Smooth muscle cell (in vitro differentiated cells): ENCODE data around the gene LDLRAD3. TPM values are rescaled to one million over a fixed set of nuclear protein-coding genes. Genes with fewer than 3 reads are reported as not detected.
A peak's percentile ranks its signal among the peaks of the same experiment; 100 is the strongest.

Experiments used
- DNase-seq: peaks from one replicate; lab custom pipeline; 2025; ENCODE audit not compliant: unreplicated experiment; lab: John Stamatoyannopoulos, UW
- H2AFZ ChIP-seq: fragments of 200-600 bp; sonication (generic); 2 replicates; pipeline ENCODE4 v1.6.0; 2016; ENCODE audit warnings: antibody characterized with exemption, low read depth, mild to moderate bottlenecking
- H3F3A ChIP-seq: fragments of 200-600 bp; sonication (generic); 2 replicates; pipeline ENCODE4 v1.6.0; 2017; ENCODE audit warnings: antibody characterized with exemption, low read depth
- H3K27ac ChIP-seq: fragments of 200-600 bp; sonication (generic); 2 replicates; pipeline ENCODE4 v1.5.1; 2016; ENCODE audit warnings: low read depth, mild to moderate bottlenecking
- H3K27me3 ChIP-seq: fragments of 200-600 bp; sonication (generic); 2 replicates; pipeline ENCODE4 v1.6.1; 2016; ENCODE audit warnings: low read depth, mild to moderate bottlenecking
- H3K36me3 ChIP-seq: fragments of 200-600 bp; sonication (generic); 2 replicates; pipeline ENCODE4 v1.5.1; 2016; ENCODE audit warnings: low read depth
- H3K4me1 ChIP-seq: fragments of 200-600 bp; sonication (generic); 2 replicates; pipeline ENCODE4 v1.5.1; 2016; ENCODE audit warnings: low read depth
- H3K4me2 ChIP-seq: fragments of 200-600 bp; sonication (generic); 2 replicates; pipeline ENCODE4 v1.6.0; 2016; ENCODE audit warnings: mild to moderate bottlenecking
- H3K4me3 ChIP-seq: fragments of 200-600 bp; sonication (generic); 2 replicates; pipeline ENCODE4 v1.5.1; 2016; ENCODE audit warnings: mild to moderate bottlenecking
- H3K79me2 ChIP-seq: fragments of 200-600 bp; sonication (generic); 2 replicates; pipeline ENCODE4 v1.6.0; 2016; ENCODE audit warnings: low read depth, mild to moderate bottlenecking
- H3K9ac ChIP-seq: fragments of 200-600 bp; sonication (generic); 2 replicates; pipeline ENCODE4 v1.6.0; 2016; ENCODE audit warnings: low read depth
- H3K9me3 ChIP-seq: fragments of 200-600 bp; sonication (generic); replicated peaks from 2 replicates; pipeline ENCODE4 v1.5.1; 2016; ENCODE audit warnings: low read depth
- H4K20me1 ChIP-seq: fragments of 200-600 bp; sonication (generic); 2 replicates; pipeline ENCODE4 v1.6.0; 2016; ENCODE audit warnings: low read depth
- CTCF ChIP-seq: fragments of 200-600 bp; sonication (generic); IDR thresholded peaks from 2 replicates; pipeline ENCODE4 v1.5.1; 2017; ENCODE audit warnings: borderline replicate concordance, mild to moderate bottlenecking, antibody characterized with exemption; ENCODE audit not compliant: insufficient read depth, poor library complexity, severe bottlenecking
- WGBS: methylation state at CpG from one replicate; pipeline ENCODE4 v1.1.7; 2016; ENCODE audit warnings: low lambda C conversion rate; 5-methylcytosine and 5-hydroxymethylcytosine counted together
- polyA plus RNA-seq: library from polyadenylated mRNA; unstranded; fragments of >200 nt; fragmentation: Nextera tagmentation; extraction: Ambion mirVana; gene quantifications from 2 replicates; pipeline ENCODE4 v1.2.1, GENCODE V29; 2016
- total RNA-seq: library from RNA; depleted of rRNA; stranded (reverse); fragments of >200 nt; gene quantifications from 2 replicates; pipeline ENCODE4 v1.2.3, GENCODE V29; 2014

Gene LDLRAD3
- total and polyA plus RNA-seq, 2 experiments from 2014 or later = 6.1 to 10.0 TPM

GRCh38 chr11:36061471-36061870, 117.6 kb downstream of the LDLRAD3 start:
- H3K4me2 ChIP-seq = no peak overlapping the region
- H3K4me3 ChIP-seq = no peak overlapping the region
- H3K9ac ChIP-seq = no peak overlapping the region
- no peak for DNase-seq
- H3K9me3 ChIP-seq = peaks cover 3% of the 10 kb centered on the region
- H3K79me2 ChIP-seq = no peaks in the 10 kb centered on the region
- H3K36me3 ChIP-seq = no peaks in the 10 kb centered on the region
- no peak overlapping the region for H2AFZ ChIP-seq
- H3K4me1 ChIP-seq = peaks cover 6% of the 10 kb centered on the region
- 81% methylated on average over 2 of the region's 2 CpGs for WGBS
- peaks cover 6% of the 10 kb centered on the region for H3F3A ChIP-seq
- no peaks in the 10 kb centered on the region for H4K20me1 ChIP-seq
- TF ChIP-seq CTCF = no peak
- H3K27ac ChIP-seq = no peak overlapping the region
- no peaks in the 10 kb centered on the region for H3K27me3 ChIP-seq

GRCh38 chr11:36062796-36063365, 119.0 kb downstream of the LDLRAD3 start:
- no peaks in the 10 kb centered on the region for H3K27me3 ChIP-seq
- no peaks in the 10 kb centered on the region for H4K20me1 ChIP-seq
- WGBS = 57% methylated on average over 3 of the region's 3 CpGs
- no peak overlapping the region for H3K4me3 ChIP-seq
- H3K9me3 ChIP-seq = peaks cover 7% of the 10 kb centered on the region
- no peak overlapping the region for H3K9ac ChIP-seq
- H3K27ac ChIP-seq = peak overlapping the region; percentile 42
- H3K36me3 ChIP-seq = peaks cover 3% of the 10 kb centered on the region
- peaks cover 6% of the 10 kb centered on the region for H3K4me1 ChIP-seq
- no peak for TF ChIP-seq CTCF
- no peak overlapping the region for H2AFZ ChIP-seq
- H3F3A ChIP-seq = peaks cover 6% of the 10 kb centered on the region
- H3K79me2 ChIP-seq = no peaks in the 10 kb centered on the region
- H3K4me2 ChIP-seq = no peak overlapping the region
- DNase-seq = no peak

- peaks cover 3% of the 10 kb centered on the region for H3K36me3 ChIP-seq
- 38% methylated on average over 2 of the region's 2 CpGs for WGBS
- TF ChIP-seq CTCF = no peak
Measured at GRCh38 chr11:36065436-36065835, 121.6 kb downstream of the LDLRAD3 start.

GRCh38 chr11:36066891-36067290, 123.0 kb downstream of the LDLRAD3 start:
- 92% methylated on average over 4 of the region's 4 CpGs for WGBS
- no peak for TF ChIP-seq CTCF
- H3F3A ChIP-seq = peaks cover 10% of the 10 kb centered on the region
- H3K9me3 ChIP-seq = peaks cover 7% of the 10 kb centered on the region
- H3K4me1 ChIP-seq = peaks cover 25% of the 10 kb centered on the region
- H3K36me3 ChIP-seq = peaks cover 3% of the 10 kb centered on the region
- no peak overlapping the region for H3K4me2 ChIP-seq
- no peak overlapping the region for H2AFZ ChIP-seq
- no peaks in the 10 kb centered on the region for H3K79me2 ChIP-seq
- no peaks in the 10 kb centered on the region for H4K20me1 ChIP-seq
- H3K9ac ChIP-seq = no peak overlapping the region
- H3K27me3 ChIP-seq = no peaks in the 10 kb centered on the region
- DNase-seq = no peak
- H3K4me3 ChIP-seq = no peak overlapping the region
- H3K27ac ChIP-seq = no peak overlapping the region

More at GRCh38 chr11:36065436-36065835, 121.6 kb downstream of the LDLRAD3 start:
- DNase-seq = no peak
- Histone ChIP-seq H3K4me2 (peak overlapping the region; percentile 25), H3K9me3 (peaks cover 7% of the 10 kb centered on the region), H3K4me1 (peaks cover 24% of the 10 kb centered on the region), H4K20me1 (no peaks in the 10 kb centered on the region), H3K9ac (no peak overlapping the region), H3K27me3 (no peaks in the 10 kb centered on the region), H3K27ac (peak overlapping the region; percentile 46), H3F3A (peaks cover 10% of the 10 kb centered on the region), H2AFZ (no peak overlapping the region), H3K79me2 (no peaks in the 10 kb centered on the region), H3K4me3 (no peak overlapping the region)
